ENCODE results near the gene PIGT.

The PIGT gene

DNA sequence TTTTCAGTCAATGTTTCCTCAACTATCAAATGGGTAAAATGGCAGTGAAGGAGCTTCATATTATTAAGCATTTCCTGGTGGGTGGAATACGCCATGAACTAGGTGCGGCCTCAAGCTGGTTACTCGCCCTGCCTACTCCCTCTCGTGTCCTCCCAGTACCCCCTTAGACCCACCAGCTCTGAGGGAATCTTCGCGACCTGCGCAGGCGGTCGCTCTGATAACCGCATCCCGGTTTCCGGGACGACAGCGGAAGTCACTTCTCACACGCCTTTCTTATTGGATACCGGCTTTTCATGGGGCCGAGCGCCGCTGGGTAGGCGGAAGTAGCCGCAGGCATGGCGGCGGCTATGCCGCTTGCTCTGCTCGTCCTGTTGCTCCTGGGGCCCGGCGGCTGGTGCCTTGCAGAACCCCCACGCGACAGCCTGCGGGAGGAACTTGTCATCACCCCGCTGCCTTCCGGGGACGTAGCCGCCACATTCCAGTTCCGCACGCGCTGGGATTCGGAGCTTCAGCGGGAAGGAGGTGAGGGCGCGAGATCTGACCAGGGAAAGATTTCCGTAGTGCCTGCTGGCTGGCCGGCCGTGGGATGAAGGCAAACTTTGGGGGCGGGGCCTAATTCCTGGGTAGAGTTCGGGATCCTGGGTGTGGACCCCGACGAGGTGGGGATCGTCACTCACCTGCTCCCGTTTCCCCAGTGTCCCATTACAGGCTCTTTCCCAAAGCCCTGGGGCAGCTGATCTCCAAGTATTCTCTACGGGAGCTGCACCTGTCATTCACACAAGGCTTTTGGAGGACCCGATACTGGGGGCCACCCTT is at the start of gene PIGT:
Gene PIGT (plus strand): TSS at position 320 of the 816 bp plus-strand sequence. CDS start 16 bp downstream, at position 336.
- peak; percentile 91 for DNase-seq

- no peak for DNase-seq
These were observed 49.7 kb upstream of the PIGT start for GRCh38 chr20:45366192-45366591.

- no peak for DNase-seq
These were observed 49.3 kb upstream of the PIGT start for GRCh38 chr20:45366631-45367030.

GRCh38 chr20:45367126-45367525 is 48.8 kb upstream of the PIGT start:
- no peak for DNase-seq

DNA sequence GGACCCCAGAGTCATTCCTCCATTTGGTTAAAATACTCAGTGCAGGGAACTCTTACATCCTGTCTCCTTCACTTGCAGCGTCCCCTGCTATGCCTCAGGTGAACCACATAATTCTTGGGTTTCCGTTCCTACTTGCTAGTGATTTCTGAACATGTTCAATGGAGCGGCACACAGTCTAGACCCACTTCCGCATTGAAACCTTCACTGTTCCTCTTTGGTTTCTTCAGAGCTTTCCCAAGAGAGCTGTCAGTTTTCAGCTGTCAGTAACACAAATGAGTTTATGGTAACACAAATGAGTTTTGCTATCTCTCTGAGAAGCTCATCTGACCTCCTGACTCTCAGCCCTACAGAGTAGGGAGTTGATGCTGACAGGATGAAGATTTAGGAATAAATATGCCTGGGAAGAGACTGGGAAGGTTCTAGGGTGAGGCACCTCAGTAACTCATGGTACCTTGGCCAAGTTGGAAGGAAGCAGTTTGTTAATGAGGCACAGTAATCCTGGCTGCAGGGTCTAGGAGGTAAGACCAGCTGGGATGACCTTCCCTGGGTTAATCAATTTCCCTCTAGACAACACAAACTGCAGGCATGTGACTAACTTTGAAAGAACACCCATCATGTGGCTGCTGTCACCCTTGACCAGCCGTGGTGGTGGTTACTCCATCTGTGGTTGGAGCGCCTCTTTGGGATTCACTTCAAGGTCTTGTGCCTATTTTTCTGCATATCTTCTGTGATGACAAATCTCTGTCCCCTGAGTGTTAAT is 47.5 kb upstream of the PIGT start:
- DNase-seq, result no peak

- no peak for DNase-seq
These were observed 45.3 kb upstream of the PIGT start for GRCh38 chr20:45370571-45371160.

DNA sequence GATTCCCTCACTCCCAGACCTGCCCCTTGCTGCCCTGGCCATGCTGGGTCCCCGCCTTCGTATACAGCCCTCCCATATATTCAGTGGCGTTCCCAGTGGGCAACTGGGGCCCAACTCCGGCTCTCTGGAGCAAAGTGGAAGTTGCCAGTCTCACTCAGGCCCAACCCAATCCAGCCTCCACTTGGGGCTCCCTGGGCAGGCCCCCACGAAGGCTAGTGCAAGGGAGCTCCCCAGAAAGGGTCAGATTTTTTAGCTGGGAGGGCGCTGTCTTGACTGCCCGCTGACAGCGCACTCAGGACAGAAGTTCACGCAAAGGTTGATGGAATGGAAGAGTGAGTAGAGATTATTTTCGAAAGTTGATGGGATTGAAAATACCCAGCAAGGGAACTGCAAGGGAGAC is 43.7 kb upstream of the PIGT start:
- no peak for DNase-seq

- no peak for DNase-seq
These were observed 43.1 kb upstream of the PIGT start for GRCh38 chr20:45372646-45373352.

DNA sequence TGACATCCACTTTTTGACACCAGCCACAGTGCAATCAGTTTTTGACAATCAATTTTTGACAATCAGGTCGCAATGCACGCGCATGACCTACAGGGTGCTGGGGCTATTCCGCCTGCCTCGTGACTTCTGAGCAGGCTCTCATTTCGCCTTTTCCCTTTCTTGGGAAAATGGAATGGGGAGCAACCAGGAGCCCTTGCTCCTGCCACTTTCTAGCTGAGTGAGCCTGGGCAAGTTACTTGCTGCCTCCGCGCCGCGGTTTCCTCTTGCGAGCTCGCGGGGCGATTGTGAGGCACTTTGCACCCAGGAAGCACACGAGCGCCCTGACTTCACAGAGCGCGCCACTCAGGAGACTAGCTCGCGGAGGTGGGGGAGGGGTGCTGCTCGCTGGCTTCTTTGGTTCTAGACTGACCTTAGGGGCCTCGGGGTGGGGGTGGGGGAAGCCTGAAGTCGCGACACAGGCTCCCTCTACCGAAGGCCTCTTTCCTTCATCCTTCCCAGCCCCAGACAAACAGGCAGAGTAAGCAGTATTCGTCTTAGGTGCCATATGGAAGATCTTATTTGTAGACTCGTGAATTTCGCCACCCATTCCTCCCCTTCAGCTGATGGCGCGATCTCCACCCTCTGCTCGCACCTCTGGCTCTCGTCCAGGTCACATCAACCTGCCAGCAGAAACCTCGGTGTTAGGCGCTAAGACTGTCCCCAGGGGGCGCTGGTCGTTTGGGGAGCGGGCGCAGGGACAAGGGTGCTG is 42.4 kb upstream of the PIGT start:
- peak; percentile 87 for DNase-seq

DNA sequence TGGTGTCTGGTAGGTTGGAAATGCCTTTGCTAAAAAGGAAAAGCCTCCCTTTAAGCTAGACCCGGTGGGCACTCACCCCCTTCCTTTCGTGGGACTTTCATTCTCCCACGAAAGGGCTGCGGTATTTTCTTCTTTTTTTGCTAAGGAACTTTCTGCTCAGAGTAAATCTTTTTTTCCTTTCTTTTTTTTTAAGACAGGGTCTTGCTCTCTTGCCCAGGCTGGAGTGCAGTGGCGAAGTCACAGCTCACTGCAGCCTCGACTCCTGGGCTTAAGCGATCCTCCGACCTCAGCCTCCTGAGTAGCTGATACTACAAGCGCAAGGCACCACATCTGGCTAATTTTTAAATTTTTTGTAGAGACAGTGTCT is 41.9 kb upstream of the PIGT start:
- DNase-seq, result no peak

DNA sequence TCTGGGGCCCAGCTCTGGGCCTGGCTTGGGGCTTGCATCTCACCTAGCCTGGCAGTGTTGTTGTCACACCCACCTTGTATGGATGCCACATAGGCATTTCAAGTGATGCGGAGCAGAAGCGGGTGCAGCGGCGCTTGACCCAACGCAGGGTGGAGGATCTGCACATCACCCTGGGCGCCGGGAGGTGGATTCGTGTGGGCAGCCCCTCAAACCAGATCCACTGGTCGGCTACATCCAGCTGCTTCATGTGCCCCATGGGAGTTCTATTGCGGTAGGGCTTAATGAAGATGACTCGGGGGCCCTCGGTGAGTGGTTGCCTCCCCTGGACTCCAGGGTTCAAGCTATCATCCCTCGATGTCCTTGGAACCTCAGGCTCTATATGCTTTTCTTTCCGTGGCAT is 41.0 kb upstream of the PIGT start:
- no peak for DNase-seq

GRCh38 chr20:45377269-45377668 is 38.7 kb upstream of the PIGT start:
- no peak for DNase-seq

- no peak for DNase-seq
These were observed 37.8 kb upstream of the PIGT start, which contains the start of gene TP53TG5 for GRCh38 chr20:45378191-45378590. Gene TP53TG5, minus strand, starts transcription at chr20:45378325. Its CDS starts 89 bp downstream, at chr20:45378236.

- DNase-seq, result no peak
These were observed 28.7 kb upstream of the PIGT start for GRCh38 chr20:45387274-45387673.

DNA sequence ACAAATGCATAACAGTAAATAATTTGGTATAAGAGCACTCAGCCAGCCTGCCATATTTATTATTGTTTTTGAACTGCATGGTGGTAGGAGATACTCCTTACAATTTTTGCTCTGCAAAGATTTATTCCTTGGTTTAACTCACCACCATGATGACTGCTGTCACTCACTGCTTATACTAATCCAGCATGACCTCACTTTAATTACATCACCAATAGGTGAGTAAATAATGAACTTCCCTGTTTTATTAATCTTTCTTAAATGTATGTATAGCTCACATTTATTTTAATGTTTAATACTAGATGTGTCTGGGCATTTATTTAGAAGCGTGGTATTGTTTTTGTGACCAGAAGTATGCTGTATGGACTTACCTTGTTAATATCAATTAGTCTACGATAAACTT is 25.0 kb upstream of the PIGT start:
- no peak for DNase-seq

DNA sequence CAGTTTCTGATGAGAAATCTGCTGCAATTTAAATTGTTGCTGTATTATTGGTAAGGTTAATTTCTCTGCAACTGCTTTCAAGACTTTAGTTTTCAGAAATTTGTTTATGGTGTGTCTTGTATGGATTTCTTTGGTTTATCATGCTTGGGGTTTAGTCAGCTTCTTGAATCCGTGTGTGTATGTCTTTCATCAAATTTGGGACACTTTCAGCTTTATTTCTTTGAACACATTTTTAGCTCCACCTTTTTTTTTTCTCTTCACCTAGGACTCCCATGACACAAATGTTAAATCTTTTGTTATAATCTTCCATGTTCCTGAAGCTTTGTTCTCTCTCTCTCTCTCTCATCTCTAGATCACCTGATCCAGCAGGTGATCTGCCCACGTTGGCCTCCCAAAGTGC is 24.4 kb upstream of the PIGT start:
- DNase-seq, result no peak

- peak; percentile 10 for DNase-seq
These were observed 23.2 kb upstream of the PIGT start for GRCh38 chr20:45392733-45393132.

GRCh38 chr20:45394221-45395113 is 21.5 kb upstream of the PIGT start:
- no peak for DNase-seq

DNA sequence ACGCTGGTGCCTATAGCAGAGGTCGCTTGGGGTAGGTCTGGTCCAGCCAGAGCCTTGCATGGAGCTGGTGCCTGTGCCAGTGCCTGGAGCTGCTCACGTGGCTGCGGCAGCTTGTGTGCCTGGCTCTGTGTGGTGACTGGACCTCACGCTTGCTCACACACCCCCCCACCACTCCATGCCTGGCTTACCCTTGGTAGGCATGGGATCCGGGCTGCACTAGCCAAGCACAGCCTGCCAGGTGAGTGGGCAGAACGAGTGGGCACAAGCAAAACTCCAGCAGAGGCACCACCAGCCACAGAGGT is 20.9 kb upstream of the PIGT start:
- no peak for DNase-seq

GRCh38 chr20:45399018-45399417 is 16.9 kb upstream of the PIGT start:
- DNase-seq, result no peak

GRCh38 chr20:45400346-45401031 is 15.5 kb upstream of the PIGT start:
- no peak for DNase-seq

All from OCI-M1 (cell line).